CD4-positive, alpha-beta T cell treated with Interleukin-4 for 1 hour (primary cell): ENCODE measurements around the gene PLAAT3.
"Not testable (repeated sequence)": the region's sequence is repeated elsewhere in the genome, so short reads cannot be mapped to it uniquely, and the experiment has no call there.

Experiments used
- DNase-seq, 2 donors: peaks; one replicate each; pipeline ENCODE4 v3.0.0-alpha.2; 2020 to 2022

The PLAAT3 gene

DNA sequence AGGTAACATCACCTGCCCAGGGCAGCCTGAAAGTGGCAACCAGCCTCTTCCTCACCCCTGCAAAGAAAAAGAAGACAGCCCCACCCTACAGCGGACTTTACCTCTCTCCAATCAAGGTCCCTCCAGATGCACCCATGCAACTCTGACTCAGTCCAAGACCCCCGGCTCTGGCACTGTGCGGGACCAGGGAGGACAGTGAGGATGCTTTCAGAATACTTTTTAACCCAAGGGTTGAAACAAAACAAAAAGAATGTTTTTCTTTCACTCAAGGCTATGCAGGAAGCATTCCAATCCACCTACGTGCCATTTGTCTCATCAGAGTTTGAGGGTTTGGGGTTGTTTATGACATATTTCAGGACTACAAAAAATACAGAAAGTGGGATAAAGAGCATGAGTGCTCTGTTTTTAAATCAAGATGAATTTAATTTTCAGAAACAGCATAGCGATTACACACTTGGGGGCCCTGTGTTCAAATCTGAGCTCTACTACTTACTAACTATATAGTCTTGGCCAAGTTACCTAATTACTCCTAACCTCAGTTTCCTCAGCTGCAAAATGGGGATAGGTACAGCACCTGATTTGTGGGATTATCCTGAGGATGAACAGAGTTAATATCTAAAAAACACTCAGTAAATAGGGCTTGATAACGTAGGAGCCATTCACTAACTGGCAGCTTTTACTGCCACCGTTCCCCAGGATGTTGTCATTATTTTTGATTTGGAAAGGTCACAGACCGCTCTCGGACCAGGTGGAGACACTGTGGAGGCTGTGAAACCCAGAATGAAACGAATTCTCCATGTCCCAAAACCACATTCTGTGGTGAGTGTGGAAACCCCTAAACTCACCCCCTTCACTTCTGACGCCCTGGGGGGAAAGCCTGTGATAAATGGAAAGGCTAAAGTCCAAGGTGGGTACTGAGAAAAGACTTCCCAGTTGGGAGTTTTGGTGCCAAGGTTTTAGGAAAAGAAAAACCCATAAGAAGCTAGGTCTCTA lies 5.6 kb downstream of the PLAAT3 start:
- no peak for DNase-seq

DNA sequence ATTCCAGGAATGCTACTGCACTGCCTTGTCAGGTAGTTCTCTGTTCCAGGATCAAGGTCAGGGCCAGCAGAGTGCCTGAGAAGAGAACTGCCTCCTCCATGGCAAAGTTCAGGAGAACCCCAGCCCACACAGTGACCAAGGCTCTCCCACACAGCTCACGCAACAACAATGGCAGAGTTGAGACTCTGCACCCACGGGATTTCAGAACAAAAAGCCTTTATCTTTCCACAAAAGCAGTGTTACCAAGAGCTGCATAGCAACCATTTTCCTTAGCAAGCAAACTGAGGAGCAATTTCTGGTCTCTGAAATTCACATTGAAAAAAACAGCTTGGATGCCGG lies 11.1 kb downstream of the PLAAT3 start:
- DNase-seq = no peak

DNA sequence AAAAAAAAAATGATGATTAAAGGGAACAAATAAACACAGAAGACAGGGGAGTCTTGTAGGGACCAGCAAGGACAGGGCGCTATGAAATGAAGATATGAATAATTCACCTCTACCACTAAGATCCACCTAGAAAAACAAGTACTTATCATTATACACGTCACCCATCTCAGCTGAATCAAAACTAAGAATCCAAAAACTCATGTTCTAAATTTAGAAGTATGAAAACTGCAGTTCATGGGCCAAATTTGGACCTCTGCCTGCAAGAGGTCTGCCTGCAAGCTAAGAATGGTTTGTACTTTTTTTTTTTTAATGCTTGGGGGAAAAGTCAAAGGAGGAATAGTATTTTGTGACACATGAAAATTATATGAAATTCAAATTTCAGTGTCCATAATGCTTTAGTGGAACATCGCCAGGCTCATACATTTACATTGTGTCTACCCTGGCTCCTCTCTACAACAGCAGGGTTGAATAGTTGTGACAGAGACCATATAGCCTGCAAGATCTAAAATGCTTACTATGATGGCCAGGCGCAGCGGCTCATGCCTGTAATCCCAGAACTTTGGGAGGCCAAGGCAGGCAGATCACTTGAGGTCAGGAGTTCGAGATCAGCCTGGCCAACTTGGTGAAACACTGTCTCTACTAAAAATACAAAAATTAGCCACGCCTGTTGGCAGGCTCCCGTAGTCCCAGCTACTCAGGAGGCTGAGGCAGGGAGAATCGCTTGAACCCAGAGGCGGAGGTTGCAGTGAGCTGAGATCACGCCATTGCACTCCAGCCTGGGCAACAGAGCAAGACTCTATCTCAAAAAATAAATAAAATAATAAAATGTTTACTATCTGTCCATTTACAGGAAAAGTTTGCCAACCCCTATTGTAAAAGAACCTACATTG lies 11.7 kb downstream of the PLAAT3 start:
- not testable (repeated sequence) for DNase-seq

DNA sequence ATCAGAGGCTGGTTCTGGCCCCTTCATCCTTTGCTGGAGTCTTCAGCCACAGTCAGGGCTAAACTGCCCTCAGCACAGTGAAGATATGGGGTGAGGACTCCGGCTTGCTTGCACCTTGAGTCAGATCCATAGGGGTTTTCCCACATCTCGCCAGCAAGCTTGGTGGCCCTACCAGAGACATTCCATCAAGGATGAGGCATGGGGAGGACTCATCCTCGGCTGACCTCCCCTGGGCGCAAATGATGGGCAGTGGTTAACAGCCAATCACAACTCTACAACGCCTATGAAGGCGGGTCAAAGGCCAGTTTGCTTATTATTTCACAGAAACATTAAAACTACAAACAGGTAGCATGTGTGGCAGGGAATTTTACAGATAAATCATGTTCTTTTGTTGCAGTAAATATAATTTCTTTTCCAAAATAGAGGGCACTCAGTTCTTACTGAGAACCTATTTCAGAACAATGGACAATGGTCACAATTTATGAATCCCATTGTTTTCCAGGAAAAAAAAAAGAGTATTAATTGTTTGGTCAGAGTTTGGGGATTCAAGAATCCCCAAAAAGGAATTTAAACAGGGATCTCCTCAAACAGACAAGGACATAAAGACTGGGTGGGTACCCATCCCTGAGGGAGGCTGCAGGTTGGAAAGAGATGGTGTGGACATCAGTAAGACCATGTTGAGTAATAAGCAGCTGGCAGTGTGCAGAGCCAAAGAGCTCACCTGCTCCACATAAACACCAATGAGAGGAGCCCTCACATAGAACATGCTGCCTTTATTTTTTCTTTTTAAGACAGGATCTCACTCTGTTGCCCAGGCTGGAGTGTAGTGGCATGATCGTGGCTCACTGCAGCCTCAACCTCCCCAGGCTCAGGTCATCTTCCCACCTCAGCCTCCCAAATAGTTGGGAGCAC lies 14.8 kb downstream of the PLAAT3 start:
- DNase-seq = no peak

DNA sequence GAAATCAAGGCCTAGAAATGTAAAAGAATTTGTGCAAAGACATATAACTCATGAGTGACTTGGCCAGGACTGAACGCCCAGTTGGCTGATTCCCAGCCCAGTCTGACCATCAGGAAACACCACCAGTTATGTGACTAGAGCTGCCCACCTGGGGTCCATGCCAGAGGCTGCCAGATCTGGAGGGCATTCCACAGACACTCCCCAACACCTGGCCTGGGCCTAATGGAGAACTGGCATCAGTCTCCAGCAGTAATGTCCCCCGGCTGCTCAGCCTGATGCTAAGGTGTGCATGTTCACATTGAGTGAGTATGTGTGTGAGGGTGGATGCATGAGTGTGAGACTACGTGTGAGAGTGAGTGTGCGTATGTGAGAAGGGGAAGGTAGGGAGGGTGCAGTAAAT lies 15.7 kb downstream of the PLAAT3 start:
- DNase-seq = no peak

DNA sequence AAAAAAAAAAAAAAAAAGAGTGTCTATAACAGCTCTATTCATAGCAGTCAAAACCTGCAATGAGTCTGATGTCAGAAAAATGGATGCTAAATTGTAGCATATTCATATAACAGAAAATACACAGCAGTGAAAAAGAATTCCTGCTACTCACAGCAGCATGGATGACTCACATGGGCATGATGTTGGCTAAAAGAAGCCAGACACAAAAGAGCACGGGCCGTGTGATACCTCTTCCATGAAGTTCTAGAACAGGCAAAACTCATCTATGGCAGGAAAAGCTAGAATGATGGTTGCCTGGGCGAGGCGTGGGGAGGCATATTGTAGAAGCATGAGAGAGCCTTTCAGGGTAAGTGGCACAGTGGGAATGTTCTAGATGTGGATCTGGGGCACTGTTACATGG lies 18.9 kb downstream of the PLAAT3 start:
- DNase-seq = no peak

DNA sequence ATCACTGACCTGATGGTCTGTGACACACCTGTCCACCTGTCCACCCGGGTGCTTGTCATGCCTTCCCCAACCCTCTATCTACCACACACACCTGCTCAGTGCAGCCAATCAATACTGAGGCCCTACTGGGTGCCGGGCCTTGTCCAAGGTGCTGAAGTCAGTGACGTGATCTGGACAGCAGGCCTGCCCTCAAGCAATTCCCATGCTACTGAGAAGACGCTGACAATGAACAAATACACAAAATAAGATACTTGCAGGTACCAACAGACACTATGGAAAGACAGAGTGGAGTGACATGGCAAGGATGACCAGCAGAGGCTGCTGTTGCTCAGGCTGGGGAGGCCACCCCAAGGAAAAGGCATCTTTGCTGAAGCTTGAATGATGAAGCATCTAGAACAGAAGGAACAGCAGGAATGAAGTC lies 21.2 kb downstream of the PLAAT3 start:
- DNase-seq = no peak

DNA sequence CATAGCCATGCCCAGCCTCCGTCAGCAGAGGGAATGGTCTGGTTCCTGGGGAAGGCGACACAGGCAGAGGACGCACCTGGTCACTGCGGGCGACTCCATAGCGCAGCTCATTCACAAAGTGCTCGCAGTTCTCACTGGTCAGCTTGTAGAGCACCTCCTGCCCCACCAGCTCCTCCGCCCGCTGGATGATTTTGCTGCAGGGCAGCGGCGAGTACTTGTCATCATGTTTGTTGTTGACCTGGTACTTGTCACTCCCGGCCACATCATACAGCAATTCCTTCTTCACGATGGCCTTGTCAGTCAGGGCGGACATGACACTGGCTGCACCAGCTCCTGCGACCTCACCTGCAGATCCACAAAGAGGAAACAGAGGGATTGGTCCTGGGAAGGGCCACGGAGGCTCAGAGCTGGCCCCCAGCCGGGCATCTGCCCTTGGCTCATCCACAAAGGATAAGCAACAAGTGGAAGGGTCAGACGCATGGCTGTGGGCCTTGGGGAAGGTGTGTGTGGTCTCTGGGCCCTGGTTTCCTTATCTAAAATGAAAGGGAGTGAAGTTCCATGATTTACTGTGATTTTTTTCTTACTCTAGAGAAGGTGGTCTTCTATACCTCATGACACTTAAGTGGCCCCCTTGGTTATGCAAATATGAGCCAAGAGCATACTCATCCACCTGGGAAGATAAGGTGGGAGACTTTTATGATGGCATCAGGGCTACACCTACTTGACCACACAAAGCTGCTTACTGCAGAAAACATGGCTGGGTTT lies 24.0 kb downstream of the PLAAT3 start:
- DNase-seq = no peak

DNA sequence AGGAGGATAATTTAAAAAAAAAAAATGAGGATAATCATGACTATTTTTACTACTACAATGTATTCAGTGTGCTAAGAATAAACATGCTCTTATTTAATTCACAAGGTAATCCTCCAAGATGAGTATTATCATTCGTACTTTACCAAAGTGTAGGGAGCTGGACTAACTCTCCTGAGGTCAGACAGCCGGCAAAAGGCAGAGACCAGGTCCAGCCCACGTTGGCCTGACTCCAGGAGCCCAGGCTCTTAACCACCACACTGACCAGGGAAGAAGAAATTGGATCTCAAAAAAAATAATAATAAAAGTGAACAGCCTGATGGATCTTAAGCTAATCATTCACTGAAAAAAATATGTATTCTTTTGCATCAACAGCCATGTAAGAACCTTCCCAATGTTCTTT lies 25.2 kb downstream of the PLAAT3 start:
- no peak for DNase-seq

DNA sequence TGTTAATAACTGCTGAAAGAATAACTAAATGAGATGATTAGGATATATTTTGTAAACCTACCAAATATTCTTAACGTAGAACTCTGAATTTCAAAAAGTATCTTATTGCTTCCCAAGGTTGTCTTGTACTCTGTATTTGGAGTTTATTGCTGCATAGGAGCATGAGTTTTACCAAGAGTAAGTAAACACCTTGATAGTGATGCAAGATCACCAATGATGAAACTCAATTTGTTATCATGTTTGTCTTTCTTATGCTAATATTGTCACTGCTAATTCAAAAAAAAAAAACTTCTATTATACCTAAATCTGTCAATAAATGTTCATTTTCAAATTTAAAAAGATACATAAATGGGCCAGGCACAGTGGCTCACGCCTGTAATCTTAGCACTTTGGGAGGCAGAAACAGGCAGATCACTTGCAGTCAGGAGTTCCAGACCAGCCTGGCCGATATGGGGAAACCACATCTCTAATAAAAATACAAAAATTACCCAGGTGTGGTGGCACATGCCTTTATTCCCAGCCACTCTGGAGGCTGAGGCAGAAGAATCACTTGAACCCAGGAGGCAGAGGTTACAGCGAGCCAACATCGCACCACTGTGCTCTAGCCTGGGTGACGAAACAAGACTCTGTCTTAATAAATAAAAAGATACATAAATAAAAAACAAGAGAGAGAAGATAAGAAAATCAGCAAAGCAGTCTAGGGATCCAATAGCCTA lies 27.6 kb downstream of the PLAAT3 start:
- DNase-seq = no peak

DNA sequence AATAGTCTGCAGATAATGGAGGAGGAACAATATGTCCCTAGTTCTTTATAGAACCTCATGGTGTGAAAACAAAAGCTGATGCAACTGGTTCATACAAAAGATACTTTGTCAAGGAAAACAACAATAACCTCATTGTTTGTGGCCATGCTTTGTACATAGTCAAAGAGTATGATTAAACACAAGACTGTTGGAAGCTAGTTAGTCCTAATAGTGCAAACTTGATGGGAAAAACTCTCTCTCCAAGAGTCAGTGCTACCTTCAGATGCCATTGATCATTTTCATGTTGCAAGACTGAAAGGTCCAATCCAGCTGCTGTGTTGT lies 30.9 kb downstream of the PLAAT3 start:
- no peak for DNase-seq

DNA sequence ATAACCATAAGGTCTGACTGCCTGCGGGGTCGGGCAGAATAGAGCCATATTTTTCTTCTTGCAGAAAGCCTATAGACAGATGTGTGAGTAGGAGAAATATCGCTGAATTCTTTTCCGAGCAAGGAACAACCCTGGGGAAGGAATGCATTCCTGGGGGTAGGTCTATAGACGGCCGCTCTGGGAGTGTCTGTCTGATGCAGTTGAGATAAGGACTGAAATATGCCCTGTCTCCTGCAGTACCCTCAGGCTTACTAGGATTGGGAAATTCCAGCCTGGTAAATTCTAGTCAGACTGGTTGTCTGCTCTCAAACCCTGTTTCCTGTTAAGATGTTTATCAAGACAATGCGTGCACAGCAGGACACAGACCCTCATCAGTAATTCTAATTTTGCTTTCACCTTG lies 33.0 kb downstream of the PLAAT3 start:
- not testable (repeated sequence) for DNase-seq

DNA sequence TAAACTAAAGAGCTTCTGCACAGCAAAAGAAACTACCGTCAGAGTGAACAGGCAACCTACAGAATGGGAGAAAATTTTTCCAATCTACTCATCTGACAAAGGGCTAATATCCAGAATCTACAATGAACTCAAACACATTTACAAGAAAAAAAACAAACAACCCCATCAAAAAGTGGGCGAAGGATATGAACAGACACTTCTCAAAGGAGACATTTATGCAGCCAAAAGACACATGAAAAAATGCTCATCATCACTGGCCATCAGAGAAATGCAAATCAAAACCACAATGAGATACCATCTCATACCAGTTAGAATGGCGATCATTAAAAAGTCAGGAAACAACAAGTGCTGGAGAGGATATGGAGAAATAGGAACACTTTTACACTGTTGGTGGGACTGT lies 35.4 kb downstream of the PLAAT3 start:
- DNase-seq = not testable (repeated sequence)

DNA sequence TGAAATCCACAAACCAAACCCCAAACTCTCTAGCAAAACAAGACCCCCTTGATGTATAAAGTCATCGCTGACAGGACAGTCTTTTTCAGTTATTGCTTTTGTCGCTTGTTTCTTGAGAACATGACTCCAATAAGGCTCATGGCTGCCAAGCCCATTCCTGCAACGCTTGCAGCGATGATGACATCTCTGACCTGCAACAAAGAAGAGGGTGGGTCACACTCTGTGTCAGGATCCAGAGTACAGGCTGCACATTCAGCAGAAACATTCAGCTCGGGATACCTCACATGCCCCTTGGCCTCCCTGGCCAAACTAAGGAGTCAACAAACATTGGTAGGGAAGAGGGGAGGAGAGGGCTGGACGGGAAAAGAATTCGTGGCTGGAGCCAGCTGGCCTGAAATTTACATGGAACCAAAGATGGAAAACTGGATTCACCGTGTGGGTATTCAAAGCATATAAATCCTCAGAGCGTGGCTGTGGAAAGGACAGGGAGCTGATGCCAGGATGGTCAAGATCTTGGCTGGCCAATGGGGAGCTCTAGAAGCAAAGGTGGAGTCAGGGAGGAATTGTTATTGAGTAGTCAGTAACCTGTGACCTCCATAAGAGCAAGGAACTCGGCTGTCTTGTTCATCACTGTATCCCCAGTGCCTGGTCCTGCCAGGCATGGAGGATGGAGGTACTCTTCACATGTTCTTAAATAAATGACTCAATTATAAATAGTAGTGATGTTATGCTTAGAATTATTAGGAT lies 39.2 kb downstream of the PLAAT3 start:
- no peak for DNase-seq

DNA sequence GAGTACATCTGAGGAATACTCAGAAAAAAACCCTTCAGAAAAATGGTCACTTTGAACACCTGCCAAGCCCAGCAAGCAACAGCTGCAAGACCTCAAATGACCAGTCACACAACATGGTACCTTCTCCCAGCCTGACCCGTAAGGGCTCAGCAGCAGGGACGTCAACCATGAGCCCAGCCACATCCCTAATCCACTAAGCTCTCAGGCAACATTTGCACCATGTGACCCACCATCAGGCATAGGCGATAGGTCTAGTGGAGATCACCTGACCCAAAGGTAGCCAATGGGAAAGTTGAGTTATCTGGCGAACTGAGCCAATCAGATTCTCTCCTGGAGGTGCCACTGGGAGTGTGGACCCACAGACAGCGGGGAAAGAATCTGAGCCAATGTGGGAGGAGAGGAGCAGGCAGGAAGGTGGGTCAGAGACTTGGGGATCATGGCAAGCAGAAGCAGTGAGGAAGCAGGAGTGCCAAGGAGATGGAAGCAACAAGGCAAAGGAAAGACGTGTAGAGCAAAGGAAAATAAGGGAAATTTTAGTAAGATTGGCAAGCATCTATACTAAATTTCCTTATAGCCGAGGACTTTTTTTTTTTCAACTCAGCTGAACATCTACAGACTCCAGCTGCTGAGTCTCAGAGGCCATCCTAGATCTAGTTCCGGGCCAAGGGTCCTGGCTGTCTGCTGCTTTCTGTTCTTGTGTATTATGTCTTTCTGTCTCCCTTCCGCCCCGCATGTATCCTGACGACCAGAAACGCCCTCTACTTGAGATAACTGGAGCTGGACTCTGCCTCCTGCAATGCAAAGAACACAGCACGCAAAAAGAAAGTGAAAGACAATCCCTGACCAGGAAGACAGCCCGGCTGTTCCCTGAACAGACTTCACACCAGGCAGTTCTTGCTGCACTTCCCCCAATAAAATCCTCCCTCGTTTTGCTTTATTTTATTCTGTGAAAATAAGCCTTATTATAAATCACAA lies 40.1 kb downstream of the PLAAT3 start:
- peak; percentile 56 to 67 for DNase-seq

DNA sequence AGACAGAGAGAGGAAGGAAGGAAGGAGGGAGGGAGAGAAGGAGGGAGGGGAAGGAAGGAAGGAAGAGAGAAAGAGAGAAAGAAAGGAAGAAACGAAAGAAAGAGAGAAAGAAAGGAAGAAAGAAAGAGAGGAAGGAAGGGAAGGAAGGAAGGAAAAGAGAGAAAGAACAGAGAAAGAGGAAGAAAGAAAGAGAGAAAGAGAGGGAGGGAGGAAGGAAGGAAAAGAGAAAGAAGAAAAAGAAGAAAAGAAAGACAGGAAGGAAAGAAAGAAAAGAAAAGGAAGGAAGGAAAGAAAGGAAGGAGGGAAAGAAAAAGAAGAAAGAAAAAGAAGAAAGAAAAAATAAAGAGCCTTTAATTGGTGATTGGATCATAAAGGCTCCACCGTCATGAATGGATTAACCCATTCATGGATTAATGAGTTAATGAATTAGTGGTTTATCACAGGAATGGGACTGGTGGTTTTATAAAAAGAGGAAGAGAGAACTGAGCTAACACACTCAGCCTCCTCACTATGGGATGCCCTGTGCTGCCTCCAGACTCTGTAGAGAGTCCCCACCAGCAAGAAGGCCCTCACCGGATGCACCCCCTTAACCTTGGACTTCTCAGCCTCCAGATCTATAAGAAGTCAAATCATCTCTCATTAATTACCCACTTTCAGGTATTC lies 42.1 kb downstream of the PLAAT3 start:
- no peak for DNase-seq

DNA sequence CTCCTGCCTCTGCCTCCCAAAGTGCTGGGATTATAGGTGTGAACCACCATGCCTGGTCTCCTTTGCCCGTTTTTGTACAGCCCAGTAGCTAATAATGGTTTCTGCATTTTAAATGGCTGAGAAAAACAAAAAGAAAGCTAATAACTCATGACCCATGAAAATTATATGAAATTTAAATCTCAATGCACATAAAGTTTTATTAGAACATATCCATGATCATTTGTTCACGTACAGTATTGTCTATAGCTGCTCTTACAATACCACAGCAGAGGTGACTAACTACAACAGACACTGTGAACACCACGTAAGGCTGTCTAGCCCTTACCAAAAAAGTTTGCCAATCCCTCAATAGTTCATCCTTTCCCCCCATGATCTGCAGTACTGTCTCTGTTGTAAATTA lies 44.7 kb downstream of the PLAAT3 start:
- DNase-seq = no peak

DNA sequence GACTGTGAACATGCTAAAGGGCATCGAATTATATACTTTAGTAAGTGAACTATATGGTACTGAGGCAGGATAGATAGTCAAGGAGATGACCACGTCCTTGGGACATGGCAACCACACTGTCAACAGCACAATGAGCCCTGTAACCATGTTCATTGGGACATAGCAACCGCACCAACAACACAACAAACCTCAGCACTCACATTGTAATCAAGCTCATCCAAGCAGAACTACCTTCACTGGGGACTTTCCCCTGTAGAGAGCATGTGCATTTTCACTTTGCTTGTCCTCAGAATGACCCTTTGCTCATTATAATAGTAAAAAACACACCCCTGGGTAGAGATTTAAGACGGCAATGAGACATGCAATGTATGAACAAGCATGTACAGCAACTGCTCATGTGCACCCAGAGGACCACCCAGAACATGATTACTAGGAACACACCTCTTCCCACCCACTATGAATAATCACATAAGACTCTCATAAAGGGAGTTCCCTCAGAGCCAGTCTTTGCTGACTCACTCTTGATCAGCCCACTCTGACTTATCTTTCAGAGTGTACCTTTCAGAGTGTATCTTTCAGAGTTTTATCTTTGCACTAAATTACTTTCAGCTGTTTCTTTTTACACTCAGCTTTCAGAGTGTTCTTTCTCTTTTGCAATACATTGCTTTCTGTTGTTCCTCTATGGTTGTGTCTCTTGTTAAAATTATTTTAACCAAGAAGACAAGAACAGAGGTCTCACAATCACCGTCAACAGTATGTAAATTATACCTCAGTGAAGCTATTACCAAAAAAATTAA lies 47.0 kb downstream of the PLAAT3 start:
- peak; percentile 93 to 94 for DNase-seq
